ENCODE measurements around the gene GLO1.
A peak's percentile ranks its signal among the peaks of the same experiment; 100 is the strongest.

GLO1 gene

DNA sequence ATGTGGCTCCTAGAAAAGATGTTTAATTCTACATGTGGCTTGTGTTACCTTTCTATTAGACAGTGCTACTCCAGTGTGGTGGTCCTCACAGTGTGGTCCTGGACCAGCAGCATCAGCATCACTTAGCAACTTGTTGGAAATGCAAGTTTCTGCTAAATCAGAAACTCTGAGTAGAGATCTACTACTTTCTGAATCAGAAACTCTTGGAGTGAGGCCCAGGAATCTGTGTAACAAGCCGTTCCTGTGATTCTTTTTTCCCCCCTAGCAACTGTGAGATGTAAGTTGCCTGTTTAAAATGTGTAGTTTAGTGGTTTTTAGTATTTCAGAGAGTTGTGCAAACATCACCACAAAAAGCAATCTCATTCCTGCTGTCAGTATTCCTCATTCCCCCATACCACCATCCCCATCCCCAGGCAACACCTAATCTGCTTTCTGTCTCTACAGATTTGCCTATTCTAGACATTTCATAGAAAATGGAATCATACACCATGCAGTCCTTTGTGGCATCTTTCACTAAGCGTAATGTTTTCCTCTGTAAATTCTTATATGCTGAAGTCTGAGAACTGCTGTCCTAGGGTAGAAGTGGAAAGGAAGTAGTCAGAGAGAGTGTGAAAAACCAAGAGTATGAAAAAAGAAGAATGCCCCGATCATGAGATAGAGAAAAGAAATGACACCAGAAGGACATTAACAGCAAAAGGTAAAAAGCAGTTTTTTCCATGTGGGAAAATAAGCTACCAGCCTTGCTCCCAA is 44.4 kb downstream of the GLO1 start:
- DNase-seq: no peak

DNA sequence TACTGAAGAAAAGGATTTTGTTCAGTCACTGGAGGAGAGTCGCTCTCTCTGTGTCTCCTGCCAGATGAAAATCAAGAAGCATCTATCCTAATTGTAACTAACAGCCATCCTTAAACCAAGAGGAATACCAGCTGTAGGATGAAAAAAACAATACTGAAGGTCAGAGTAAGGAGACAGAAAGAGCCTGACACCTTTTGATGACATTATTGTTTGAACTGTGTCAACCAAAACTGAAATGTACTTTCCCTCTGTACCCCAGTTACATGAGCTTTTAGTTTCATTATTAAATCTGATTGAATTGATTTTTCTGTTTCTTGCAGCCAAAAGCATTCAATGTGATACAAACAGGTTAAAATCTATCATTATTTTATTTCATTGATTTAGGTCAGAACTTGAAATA is 46.0 kb downstream of the GLO1 start:
- DNase-seq: no peak

DNA sequence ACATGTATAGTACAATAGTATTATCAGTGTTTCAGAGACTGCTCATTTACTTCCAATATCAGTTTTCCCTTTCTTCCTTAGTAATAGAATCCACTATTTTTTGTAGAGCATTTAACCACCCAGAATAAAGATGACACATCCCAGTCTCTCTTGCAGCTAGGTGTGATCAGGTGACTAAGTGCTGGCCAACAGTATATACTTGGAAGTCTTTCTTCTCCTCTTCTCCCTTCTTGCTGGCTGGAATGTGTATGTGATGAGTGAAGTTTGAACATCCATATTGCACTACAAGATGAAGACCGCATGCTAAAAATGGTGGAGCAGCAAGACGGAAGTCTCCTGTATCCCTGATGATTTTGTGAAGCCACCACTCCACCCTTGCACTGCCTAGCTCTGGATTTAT is 48.7 kb downstream of the GLO1 start:
- DNase-seq: no peak

DNA sequence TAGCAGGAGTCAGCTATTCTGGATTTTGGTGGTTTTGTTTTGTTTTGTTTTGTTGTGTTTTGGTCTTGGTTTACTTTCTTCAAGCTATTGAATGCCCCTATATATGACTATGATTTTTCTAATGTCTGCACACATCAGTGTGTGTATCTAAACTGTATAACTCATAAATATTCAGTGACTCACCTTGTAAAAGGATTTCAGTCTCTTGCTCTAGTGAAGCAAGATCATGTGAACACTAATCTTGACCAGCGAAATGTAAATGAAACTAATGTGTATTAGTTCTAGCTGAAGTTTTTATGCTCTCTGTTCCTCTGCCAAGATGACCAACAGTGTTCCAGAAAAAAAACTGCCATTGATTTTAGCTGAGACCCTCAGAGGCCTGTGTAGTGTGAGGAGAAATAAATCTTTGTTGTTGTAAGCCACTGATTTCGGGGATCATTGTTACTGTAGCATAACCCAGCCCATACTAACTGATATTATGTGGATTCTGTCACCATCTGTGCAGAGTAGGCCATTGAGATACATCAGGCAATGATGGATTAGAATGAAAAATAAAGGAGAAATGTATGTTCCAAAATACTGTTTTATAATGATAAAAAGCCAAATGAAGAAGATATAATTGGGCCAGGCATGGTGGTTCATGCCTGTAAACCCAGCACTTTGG is 51.7 kb downstream of the GLO1 start:
- DNase-seq: no peak

DNA sequence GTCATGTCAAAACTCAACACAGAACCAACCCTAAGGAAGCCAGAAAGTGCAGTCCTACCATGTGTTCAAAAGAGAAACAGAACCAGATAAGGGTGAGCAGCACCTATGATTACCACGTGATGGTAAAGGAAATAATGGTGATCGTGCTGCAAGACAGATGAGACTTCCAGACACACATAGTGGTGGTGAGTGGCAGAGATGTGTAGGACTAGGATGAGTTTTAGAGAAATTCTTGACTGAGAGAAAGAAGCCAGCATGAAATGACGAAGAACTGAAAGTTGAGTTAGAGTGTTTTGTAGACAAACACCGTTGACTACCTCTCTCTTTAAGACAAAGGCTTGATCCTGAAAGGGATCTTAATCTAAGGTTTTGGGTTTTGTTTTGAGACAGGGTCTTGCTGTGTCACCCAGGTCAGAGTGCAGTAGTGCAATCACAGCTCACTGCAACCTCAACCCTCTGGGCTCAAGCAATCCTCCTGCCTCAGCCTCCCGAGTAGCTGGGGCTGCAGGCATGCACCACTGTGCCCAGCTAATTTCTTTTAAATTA is 52.7 kb downstream of the GLO1 start:
- no peak for DNase-seq

DNA sequence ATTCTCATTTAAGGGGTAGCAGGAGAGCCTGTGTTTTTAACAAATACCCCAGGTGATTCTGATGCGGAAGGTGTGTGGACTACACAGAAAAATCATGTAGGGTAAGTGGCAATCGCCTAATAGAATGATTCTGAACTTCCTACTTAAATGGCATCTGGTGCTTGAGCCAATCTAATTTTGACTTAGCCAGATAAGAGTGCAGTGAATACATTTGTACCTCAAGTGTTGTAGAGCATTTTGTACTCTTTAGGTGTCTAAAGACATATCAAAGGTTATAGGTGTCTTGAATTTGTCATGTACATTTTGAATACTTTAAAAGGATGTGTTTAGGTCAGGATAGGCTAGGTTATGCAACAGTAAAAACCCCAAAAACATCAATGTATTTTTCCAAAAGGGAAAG is 53.2 kb downstream of the GLO1 start:
- no peak for DNase-seq

DNA sequence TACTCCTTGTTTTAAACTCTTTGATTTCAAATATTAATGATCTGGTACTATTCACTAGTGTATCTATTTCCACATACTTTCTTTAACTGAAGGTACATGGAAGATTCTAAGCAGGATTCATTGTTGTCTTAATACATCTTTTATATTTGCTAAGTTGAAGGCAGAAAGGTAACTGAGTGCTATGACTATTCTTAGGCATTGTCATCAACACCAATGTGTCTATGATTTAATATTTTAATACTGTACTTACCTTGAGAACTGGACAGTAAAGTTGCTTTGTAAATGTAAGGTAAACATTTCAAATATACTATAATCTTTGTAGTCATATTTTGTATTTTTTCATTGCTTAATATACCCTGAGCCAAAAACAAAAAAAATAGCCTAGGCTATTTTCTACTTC is 54.3 kb downstream of the GLO1 start:
- no peak for DNase-seq

DNA sequence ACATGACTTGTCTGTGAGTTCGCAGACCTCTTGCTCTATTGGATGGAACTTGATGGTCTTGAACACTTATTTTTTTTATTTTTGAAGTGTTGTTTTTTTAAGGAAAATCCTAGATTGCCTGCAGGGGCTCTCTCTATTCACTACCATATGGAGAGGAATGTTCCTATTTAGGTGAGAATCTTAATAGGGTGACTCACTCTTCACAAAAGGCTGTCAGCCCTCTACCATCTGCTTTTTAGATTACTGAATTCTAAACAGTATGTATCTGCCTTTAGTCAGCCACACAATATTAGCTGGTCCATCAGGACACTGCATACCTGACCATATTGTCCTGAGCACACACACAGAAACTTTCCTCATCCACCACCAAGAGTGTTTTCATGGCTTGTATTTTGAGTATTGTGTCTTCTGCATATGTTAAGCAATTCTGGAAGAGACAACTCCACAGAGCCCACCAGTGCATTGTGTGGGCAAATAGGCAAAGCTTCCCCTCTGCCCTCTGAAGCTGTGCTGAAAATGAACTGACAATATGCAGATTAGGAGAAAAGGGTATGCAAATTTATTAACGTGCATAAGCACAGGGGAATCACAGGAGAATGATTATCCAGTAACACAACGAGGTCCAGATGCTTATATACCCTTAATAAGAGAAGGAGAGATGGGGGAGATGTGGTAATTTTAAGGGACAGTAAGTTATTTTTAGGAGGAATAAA is 56.6 kb downstream of the GLO1 start:
- DNase-seq: no peak

DNA sequence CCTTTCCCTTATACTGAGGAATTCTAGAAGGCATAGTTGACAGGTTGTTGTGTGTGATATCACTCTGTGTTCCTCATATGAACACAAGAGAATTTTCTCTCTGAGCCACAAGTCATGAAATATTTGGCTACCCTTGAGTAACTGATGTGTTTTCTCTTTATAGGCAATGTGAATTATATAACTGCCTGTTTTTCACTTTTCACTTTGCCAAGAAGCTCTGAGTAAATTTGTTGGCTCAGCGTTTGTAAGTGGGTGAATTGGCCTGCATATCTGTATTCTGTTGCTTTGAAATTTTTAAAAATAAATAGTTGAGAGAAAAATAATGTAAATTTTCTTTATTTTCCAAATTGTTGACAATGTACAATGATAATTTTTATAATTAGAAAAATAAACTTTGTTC is 58.0 kb downstream of the GLO1 start:
- DNase-seq: no peak

DNA sequence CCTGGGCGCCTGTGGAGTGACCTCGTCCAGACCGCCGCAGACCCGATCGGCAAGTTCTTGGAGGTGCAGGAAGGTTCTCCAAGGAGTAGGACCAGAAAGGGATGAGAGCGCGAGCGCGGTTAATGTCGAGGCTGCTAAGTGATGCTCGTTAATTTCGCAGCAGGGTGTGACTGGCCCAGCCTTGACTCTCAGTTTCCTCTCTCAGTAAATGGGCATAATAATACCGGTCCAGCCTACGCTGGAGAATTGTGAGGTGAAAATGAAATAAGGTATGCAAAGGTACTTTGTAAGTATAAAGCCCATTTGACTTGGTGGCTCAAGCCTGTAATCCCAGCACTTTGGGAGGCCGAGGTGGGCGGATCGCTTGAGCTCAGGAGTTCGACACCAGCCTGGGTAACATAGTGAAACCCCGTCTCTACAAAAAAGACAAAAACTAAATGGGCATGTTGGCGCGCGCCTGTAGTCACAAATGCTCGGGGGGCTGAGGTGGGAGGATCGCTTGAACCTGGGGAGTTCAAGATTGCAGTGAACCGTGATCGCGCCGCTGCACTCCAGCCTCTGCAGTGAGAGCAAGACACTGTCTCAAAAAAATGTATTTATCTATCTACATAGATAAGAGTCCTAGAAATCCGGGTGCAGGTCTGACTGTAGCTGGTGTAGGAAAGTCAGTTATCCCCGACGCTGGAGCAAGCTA is 62.6 kb downstream of the GLO1 start:
- DNase-seq: peak; percentile 16

DNA sequence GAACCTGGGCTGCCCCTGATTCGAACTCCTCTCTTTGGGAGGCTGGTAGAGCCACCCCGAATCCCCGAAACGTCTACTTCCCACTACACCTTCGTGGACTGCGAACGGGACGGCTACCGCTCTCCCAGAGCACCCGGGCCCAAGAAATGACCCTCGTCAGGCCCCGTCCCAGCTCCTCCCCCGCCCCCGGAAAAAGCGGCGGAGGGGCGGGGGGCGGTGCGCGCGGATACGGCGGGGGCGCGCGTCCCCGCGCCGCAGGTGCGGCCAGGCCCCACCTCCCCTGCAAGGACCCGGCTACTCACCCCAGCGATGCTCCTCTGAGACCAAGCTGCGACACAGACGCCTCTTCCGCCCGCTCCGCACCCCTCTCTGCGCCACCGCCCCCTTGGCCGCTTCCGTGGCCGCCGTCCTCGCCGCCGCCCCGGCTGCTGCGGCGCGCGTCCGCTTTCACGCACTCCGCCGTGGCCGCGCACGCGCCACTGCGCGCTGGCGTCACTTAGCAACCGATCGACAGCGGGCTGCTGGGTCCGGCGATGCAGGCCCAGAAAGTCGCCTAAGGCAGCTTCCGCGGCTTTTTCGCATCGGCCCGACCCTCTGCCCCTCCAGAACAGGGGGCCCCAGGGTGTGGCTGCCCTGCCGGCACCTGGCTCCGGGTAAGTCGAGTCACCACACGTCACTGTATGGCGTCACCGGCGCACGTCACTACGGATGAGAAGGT is 63.3 kb downstream of the GLO1 start, which contains the start of gene BTBD9:
Gene BTBD9, minus strand, starts transcription at position 432 of the 718 bp plus-strand sequence.
- DNase-seq: peak; percentile 92

DNA sequence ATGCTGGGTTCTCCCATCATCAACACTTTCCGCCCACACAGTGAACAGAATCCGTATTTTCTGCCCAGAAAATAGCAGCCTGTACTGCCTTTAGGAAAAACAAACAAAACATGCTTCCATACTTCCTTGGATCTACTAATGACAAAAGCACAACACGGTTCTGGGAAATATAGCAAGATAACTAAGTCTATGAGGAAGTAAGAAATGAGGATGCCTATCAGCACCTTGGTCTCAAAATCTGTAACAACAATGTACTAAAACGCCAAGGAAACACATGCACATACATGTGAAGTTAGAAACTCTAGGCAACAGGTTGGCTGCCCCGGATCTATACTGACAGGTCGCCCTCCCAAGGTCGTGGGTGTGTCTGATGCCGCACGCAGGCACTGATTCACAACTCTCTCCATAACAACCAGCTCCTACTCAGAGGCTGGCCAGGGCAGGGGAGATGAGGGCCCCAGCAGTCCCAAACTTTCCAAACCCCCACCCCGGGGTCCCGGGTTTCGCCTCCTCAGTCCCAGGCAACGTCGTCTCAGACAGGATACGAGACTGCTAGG is 63.9 kb downstream of the GLO1 start:
- DNase-seq: peak; percentile 61

DNA sequence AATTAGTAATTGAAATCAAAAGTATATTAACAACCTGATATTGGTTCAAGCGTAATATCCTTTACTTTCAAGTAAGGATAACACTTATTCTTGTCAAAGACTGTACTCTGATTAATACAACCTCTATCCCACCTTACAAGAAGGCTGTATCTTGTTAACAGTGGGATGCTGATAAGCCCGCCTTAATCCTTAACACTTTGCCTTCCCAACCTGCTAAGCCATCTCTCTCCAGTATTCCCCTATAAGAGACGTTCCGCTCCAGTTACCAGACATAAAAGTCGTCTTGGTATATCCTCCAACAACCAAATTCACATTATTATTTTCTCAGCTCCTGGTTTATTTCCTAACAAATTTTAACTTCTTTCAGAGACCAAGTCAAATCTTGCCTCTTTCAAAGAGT is 65.2 kb downstream of the GLO1 start:
- no peak for DNase-seq

DNA sequence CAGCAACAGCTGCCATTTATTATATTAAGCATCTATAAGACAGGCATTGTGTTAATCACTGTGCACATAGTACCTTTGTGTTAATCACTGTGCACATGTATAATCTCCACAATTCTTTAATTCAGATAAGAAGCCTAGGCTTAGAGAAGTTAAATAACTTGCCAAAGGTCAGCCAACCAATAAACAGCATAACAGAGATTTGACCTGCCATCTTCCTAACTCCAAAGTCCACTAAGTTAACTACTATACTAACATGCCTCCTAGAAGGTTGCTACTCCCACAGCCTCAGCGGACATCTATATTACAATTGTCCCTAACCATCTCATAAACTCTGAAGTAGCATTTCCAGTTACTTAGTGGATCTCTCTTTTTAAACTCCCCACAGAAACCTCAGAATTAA is 66.9 kb downstream of the GLO1 start:
- DNase-seq: no peak

DNA sequence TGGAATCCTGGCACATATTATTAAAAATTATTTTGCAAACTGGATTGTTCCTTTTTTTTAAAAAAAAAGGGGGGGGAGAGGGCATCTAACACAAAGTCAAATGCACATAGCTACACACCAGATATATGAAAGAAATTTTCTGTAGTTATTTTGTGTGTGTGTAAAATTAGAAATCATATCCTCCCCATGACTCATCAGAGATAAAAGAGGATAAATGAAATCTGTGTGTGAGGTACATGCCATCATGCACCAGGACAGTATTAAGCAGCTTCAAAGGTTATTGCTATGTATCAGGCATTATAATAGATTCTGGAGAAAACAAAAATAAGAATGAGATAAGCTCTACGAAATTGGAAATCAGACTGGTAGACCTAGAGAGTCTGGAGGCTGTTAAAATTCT is 68.4 kb downstream of the GLO1 start:
- DNase-seq: no peak

DNA sequence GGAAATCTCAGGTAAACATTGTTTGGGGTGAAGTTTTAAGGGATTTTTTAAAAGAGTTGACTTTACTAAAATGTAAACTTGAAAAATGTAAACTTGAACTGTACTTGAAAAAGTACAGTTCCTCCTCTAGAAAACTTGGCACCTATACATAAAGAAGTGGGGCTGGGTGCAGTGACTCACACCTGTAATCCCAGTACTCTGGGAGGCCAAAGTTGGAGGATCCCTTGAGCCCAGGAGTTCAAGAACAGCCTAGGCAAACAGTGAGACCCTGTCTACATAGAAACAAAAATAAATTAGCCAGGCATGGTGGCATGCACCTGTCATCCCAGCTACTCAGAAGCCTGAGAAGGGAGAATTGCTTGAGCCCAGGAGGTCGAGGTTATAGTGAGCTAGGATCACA is 70.5 kb downstream of the GLO1 start:
- no peak for DNase-seq

DNA sequence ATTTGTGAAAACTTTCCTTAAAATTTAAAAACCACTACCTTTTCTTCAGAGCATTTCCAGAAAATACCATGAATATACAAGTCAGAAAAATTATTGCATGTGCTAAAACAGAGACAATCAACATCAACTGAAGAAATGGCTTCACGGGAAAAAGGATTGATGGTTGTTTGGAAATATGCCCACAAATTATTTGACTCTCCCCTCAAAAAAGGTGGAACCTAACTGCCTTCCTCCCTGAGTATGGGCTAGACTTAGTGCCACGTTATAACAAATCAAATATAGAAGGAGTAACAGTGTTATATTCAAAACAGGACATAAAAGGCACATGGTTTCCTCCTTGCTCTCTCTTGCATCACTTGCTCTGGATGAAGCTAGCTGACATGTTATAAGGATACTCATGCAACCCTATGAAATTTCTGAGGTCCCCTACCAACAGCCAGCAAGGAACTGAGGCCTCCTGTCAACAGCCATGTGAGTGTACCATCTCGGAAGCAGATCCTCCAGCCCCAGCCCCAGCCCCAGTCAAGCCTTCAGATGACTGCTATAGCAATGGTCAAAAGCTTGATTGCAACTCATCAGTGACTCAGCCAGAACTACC is 71.7 kb downstream of the GLO1 start:
- DNase-seq: no peak
